Stomach (tissue), 9 donors: ENCODE results near the gene ASIC2. TPM values are rescaled to one million over a fixed set of nuclear protein-coding genes. Genes with fewer than 3 reads are reported as not detected.

Experiments used
- DNase-seq, 2 donors: peaks; one replicate each; pipeline versions ENCODE4 v3.0.0 to v3.0.0-alpha.2; 2013 to 2019
- H3K27ac ChIP-seq, 5 donors: fragments of 200-600 bp in 4 of 5; sonication (generic) in 4 of 5; one replicate each; pipeline ENCODE4 v1.5.1; 2013 to 2019; ENCODE audit warnings: mild to moderate bottlenecking in 1 of 5, moderate library complexity in 1 of 5
- H3K27me3 ChIP-seq, 3 donors: fragments of 200-600 bp; sonication (generic); one replicate each; pipeline ENCODE4 v1.5.1; 2017 to 2019; ENCODE audit warnings: mixed run types in 1 of 3
- H3K36me3 ChIP-seq, 4 donors: fragments of 200-600 bp; sonication (generic); 1 replicate in 3 of 4; 2 replicates in 1 of 4; pipeline ENCODE4 v1.5.1; 2016 to 2019
- H3K4me1 ChIP-seq, 4 donors: fragments of 200-600 bp; sonication (generic); one replicate each; pipeline ENCODE4 v1.5.1; 2016 to 2019
- H3K4me3 ChIP-seq, 4 donors: fragments of 200-600 bp; sonication (generic) in 3 of 4; one replicate each; pipeline ENCODE4 v1.5.1; 2016 to 2019; ENCODE audit warnings: mild to moderate bottlenecking in 1 of 4
- H3K9me3 ChIP-seq, 4 donors: fragments of 200-600 bp; sonication (generic); one replicate each; pipeline ENCODE4 v1.5.1; 2016 to 2019
- CTCF ChIP-seq, 7 experiments: fragments of 450-650 bp in 4 of 7; fragments of 200-600 bp in 3 of 7; sonication (generic) in 3 of 7; IDR thresholded peaks; one replicate each; pipeline ENCODE4 v1.5.1; 2016 to 2019; ENCODE audit warnings: antibody characterized with exemption in 7 of 7, control low read depth in 2 of 7, mild to moderate bottlenecking in 1 of 7
- EP300 ChIP-seq: sonication (generic); formaldehyde crosslinking; IDR thresholded peaks from one replicate; pipeline ENCODE4 v1.6.1; 2017; ENCODE audit warnings: antibody characterized with exemption
- POLR2A ChIP-seq, 4 donors: fragments of 450-650 bp; IDR thresholded peaks; one replicate each; pipeline ENCODE4 v1.6.1; 2016; ENCODE audit warnings: antibody characterized with exemption in 4 of 4, control low read depth in 2 of 4, mild to moderate bottlenecking in 1 of 4, moderate library complexity in 1 of 4
- POLR2AphosphoS5 ChIP-seq, 3 donors: sonication (generic); formaldehyde crosslinking; IDR thresholded peaks; one replicate each; pipeline ENCODE4 v1.6.1; 2016; ENCODE audit warnings: antibody characterized with exemption in 3 of 3
- WGBS, 5 donors: extraction: QIAGEN DNeasy Blood & Tissue Kit in 3 of 5; methylation state at CpG; one replicate each; pipeline versions ENCODE4 v1.1.5 to v1.1.7; 2013 to 2018; 5-methylcytosine and 5-hydroxymethylcytosine counted together
- intact Hi-C: fragments of 100-400 bp; cut with DNase I; formaldehyde crosslinking; loops from one replicate; pipeline ENCODE4 v1.15.1; 2023; ENCODE audit warnings: low total_unique reads
- polyA plus RNA-seq, 3 donors: library from polyadenylated mRNA; stranded (reverse); fragments of 200-250 nt; gene quantifications; one replicate each; pipeline ENCODE4 v1.2.3, GENCODE V29; 2013
- total RNA-seq, 5 donors: library from RNA; depleted of rRNA; stranded (reverse); fragments of >200 nt; gene quantifications; one replicate each; pipeline versions ENCODE4 v1.1.0 to v1.2.3, GENCODE V29; 2014 to 2016
- donor health status: healthy with polysubstance abuse.
- donor health status: Bipolar disorder and iron deficiency.
- donor health status: healthy.

ASIC2 gene
- total and polyA plus RNA-seq, 8 donors = 0.13 to 0.18 TPM; not detected in 6

- intact Hi-C loops = no loop called here
These were observed 179.7 kb downstream of the ASIC2 start for GRCh38 chr17:33113276-33113990.

DNA sequence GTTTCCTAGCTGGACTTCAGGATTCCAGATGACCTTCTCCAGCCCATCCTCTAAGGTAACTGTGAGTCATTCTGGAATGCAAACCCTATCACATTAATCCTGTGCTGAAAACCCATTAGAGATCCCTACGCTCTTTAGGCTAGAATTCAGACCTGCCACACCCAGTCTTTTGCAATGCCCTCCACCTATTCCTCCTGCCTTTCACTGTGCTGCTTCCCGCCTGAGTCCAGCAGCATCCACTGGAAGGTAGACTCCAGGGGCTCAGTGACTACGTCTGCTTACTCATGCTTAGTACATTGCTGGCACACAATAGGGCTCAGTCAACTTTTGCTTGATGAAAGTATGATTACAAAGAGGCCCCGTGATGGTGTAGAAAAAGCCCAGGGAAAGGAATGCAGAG lies 180.3 kb downstream of the ASIC2 start:
- H3K27me3 ChIP-seq = peaks cover 0 to 28% (median 0%) of the 10 kb centered on the region in 3 donors
- H3K36me3 ChIP-seq = no peaks in the 10 kb centered on the region
- DNase-seq = no peak
- H3K4me3 ChIP-seq = no peak overlapping the region
- intact Hi-C loops = no loop called here
- WGBS, 5 donors = 29 to 47% (median 42%) methylated on average over 4 of the region's 4 CpGs
- no peaks in the 10 kb centered on the region for H3K9me3 ChIP-seq
- no peak overlapping the region for H3K27ac ChIP-seq
- TF ChIP-seq EP300 (no peak), CTCF (IDR thresholded peaks at IDR 0.05) (no peak), POLR2A (IDR thresholded peaks at IDR 0.05) (no peak), POLR2AphosphoS5 (IDR thresholded peaks at IDR 0.05) (no peak)
- peaks cover 0 to 13% (median 0%) of the 10 kb centered on the region in 4 donors for H3K4me1 ChIP-seq

More at GRCh38 chr17:33113276-33113990, 179.7 kb downstream of the ASIC2 start:
- TF ChIP-seq EP300 (no peak), POLR2AphosphoS5 (IDR thresholded peaks at IDR 0.05) (no peak), POLR2A (IDR thresholded peaks at IDR 0.05) (no peak), CTCF (IDR thresholded peaks at IDR 0.05) (no peak)
- Histone ChIP-seq H3K9me3 (no peaks in the 10 kb centered on the region), H3K27ac (no peak overlapping the region), H3K4me1 (peaks cover 0 to 13% (median 0%) of the 10 kb centered on the region in 4 donors), H3K36me3 (no peaks in the 10 kb centered on the region), H3K4me3 (no peak overlapping the region), H3K27me3 (peaks cover 0 to 30% (median 0%) of the 10 kb centered on the region in 3 donors)
- DNase-seq = peak in 1 of 2 donors; percentile 79
- WGBS, 5 donors = 53 to 63% (median 55%) methylated on average over 6 of the region's 6 CpGs

- no peak overlapping the region for H3K4me3 ChIP-seq
- 69 to 79% (median 74%) methylated on average over 5 of the region's 5 CpGs for WGBS, 5 donors
- no peaks in the 10 kb centered on the region for H3K36me3 ChIP-seq
- H3K4me1 ChIP-seq = peaks cover 0 to 13% (median 0%) of the 10 kb centered on the region in 4 donors
- intact Hi-C loops = no loop called here
- TF ChIP-seq POLR2AphosphoS5 (IDR thresholded peaks at IDR 0.05) (no peak), CTCF (IDR thresholded peaks at IDR 0.05) (no peak), EP300 (no peak), POLR2A (IDR thresholded peaks at IDR 0.05) (no peak)
- peak in 1 of 2 donors; percentile 10 for DNase-seq
- H3K27me3 ChIP-seq = peaks cover 0 to 28% (median 0%) of the 10 kb centered on the region in 3 donors
- H3K9me3 ChIP-seq = no peaks in the 10 kb centered on the region
- no peak overlapping the region for H3K27ac ChIP-seq
These were observed 183.6 kb downstream of the ASIC2 start for GRCh38 chr17:33109336-33110072.

DNA sequence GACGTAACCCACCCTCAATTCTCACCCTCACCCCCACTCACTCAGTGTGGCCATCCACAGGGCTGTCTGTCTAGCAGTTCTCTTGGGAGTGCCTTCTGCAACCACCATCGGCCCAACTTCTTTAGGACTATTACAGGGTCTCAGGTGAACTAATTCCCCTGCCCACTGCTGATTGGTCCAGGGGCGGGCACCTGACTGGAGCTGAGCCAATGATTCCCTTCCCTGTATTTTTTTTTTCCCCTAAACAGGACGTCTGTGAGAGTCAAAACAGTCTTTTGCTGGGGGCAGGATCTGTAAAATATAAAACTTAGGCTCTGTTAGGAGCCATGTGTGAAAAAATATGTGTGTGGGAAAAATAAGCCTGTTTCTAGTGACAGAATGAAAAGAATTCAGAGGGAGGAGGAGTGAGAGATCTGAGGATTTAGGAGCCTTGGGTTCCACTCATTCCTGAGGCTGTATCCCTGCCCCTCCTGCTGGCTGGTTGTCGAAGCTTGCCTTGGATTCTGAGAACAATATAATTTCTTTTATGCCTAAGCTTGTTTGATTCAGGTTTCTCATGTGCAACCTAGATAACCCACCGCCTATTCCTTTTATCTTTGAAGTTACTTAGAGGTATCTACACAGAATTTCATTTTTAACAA lies 186.4 kb downstream of the ASIC2 start:
- intact Hi-C loops = no loop called here
- H3K27me3 ChIP-seq = peaks cover 0 to 17% (median 0%) of the 10 kb centered on the region in 3 donors
- H3K9me3 ChIP-seq = no peaks in the 10 kb centered on the region
- 57 to 71% (median 67%) methylated on average over 6 of the region's 6 CpGs for WGBS, 5 donors
- peak in 1 of 2 donors; percentile 15 for DNase-seq
- no peaks in the 10 kb centered on the region for H3K36me3 ChIP-seq
- H3K27ac ChIP-seq = no peak overlapping the region
- no peak overlapping the region for H3K4me3 ChIP-seq
- no peaks in the 10 kb centered on the region for H3K4me1 ChIP-seq
- TF ChIP-seq CTCF (IDR thresholded peaks at IDR 0.05) = no peak
- no peak for TF ChIP-seq POLR2AphosphoS5 (IDR thresholded peaks at IDR 0.05)
- TF ChIP-seq EP300 = no peak
- no peak for TF ChIP-seq POLR2A (IDR thresholded peaks at IDR 0.05)
